ENCODE data around the gene KIAA0753. TPM values are rescaled to one million over a fixed set of nuclear protein-coding genes. Genes with fewer than 3 reads are reported as not detected.

KIAA0753 gene
- total and polyA plus RNA-seq, 4 donors, result 5.3 to 31.9 (median 12.8) TPM

DNA sequence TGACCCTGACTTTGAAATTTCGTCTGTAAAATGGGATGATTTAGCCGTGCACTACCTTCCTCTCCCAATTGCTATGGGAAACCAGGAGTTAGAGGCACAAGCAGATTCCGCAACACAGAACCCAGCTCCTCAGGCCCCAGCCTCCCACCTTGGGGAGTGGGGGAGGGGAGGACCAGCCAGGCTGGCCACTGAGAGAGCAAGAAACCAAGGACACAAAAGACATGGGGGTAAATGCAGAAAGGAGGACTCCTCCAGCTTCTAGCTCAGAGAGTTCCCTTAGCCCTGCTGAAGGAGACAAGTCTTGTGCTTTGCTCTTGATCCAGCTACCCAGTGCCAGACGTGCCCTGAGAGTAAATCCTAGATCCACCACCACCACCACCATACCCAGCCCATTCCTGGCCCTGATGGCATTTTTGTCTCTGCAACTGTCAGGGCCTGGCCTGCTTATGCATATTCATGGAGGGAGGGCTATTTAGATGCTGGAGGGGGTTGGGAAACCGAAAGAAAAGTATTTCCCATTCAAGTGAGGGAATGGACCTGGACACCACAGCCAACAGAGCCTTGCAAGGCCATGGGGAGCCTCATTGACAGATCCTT is 110.1 kb downstream of the KIAA0753 start:
- Histone ChIP-seq H3K27ac (ENCODE audit: low read depth in 1 of 2, low read length in 1 of 2) (no peak overlapping the region), H3K4me1 (ENCODE audit: control insufficient read depth in 5 of 5, insufficient read depth in 5 of 5, low read length in 5 of 5) (peaks cover 0 to 2% (median 0%) of the 10 kb centered on the region in 5 donors), H3K9me3 (ENCODE audit: control insufficient read depth in 4 of 4, insufficient read depth in 3 of 4, low read length in 3 of 4) (no peaks in the 10 kb centered on the region), H3K4me3 (no peak overlapping the region), H3K36me3 (ENCODE audit: control insufficient read depth in 4 of 4, insufficient read depth in 4 of 4, low read length in 4 of 4) (peaks cover 0 to 1% (median 0%) of the 10 kb centered on the region in 4 donors), H3K9ac (ENCODE audit: insufficient read depth in 1 of 2, low read length in 2 of 2) (no peak overlapping the region), H3K27me3 (ENCODE audit: control insufficient read depth in 3 of 3, insufficient read depth in 3 of 3, low read length in 2 of 3) (no peaks in the 10 kb centered on the region)
- WGBS, 2 donors, result 86 to 91% methylated on average over 5 of the region's 5 CpGs
- ATAC-seq (ENCODE audit: insufficient read depth, low FRiP score), result no peak
- DNase-seq, result no peak
- TF ChIP-seq, protein P1, sequence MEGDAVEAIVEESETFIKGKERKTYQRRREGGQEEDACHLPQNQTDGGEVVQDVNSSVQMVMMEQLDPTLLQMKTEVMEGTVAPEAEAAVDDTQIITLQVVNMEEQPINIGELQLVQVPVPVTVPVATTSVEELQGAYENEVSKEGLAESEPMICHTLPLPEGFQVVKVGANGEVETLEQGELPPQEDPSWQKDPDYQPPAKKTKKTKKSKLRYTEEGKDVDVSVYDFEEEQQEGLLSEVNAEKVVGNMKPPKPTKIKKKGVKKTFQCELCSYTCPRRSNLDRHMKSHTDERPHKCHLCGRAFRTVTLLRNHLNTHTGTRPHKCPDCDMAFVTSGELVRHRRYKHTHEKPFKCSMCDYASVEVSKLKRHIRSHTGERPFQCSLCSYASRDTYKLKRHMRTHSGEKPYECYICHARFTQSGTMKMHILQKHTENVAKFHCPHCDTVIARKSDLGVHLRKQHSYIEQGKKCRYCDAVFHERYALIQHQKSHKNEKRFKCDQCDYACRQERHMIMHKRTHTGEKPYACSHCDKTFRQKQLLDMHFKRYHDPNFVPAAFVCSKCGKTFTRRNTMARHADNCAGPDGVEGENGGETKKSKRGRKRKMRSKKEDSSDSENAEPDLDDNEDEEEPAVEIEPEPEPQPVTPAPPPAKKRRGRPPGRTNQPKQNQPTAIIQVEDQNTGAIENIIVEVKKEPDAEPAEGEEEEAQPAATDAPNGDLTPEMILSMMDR (IDR thresholded peaks at IDR 0.05; ENCODE audit: control extremely low read depth, extremely low read depth), result no peak

DNA sequence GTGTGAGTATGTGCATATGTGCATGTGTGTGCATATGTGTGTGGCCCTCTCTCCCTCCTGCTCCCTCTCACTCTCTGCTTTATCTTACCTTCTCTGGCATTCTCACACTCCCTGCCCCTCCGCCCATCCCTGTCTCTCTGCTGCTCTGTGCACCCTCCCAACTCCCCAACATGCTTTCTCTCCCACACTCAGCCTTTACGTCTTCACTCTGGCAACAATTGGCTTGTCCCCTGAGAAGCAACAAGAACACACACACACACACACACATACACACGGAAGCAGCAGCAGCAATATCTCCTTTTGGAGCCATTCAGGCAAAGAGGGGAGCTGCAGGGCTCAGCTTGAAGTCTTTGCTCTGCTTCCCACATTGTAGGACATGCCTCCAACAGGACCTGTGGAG is 112.0 kb downstream of the KIAA0753 start:
- no peaks in the 10 kb centered on the region for H3K4me1 ChIP-seq (ENCODE audit: control insufficient read depth in 5 of 5, insufficient read depth in 5 of 5, low read length in 5 of 5)
- ATAC-seq (ENCODE audit: insufficient read depth, low FRiP score) (no peak), DNase-seq (no peak)
- TF ChIP-seq, protein P1 (IDR thresholded peaks at IDR 0.05; ENCODE audit: control extremely low read depth, extremely low read depth), result no peak
- no peak overlapping the region for H3K27ac ChIP-seq (ENCODE audit: low read depth in 1 of 2, low read length in 1 of 2)
- no peaks in the 10 kb centered on the region for H3K27me3 ChIP-seq (ENCODE audit: control insufficient read depth in 3 of 3, insufficient read depth in 3 of 3, low read length in 2 of 3)
- H3K9me3 ChIP-seq (ENCODE audit: control insufficient read depth in 4 of 4, insufficient read depth in 3 of 4, low read length in 3 of 4), result no peaks in the 10 kb centered on the region
- peaks cover 0 to 1% (median 0%) of the 10 kb centered on the region in 4 donors for H3K36me3 ChIP-seq (ENCODE audit: control insufficient read depth in 4 of 4, insufficient read depth in 4 of 4, low read length in 4 of 4)
- 80 to 82% methylated on average over 3 of the region's 3 CpGs for WGBS, 2 donors
- H3K4me3 ChIP-seq, result no peak overlapping the region
- H3K9ac ChIP-seq (ENCODE audit: insufficient read depth in 1 of 2, low read length in 2 of 2), result no peak overlapping the region

Small RNAs within 50 kb of the gene (small RNA-seq; reads per million reads assigned to genes)
- not detected for gene MIR4520-1 (ENCODE audit: low replicate concordance)
- not detected for gene RNA5SP435 (ENCODE audit: low replicate concordance)

Other genes with a start within 250 kb of the KIAA0753 start
- not detected for gene AIPL1, start 205.6 kb downstream of the KIAA0753 start, total RNA-seq
- not detected for gene AIPL1, start 205.6 kb downstream of the KIAA0753 start, polyA plus RNA-seq
- gene PIMREG, start 196.3 kb downstream of the KIAA0753 start, total RNA-seq, result 1 to 10 TPM in 1 of 2 donors, under 1 TPM in 1; 0.58 to 3.0 TPM
- under 1 TPM; 0.35 to 0.84 TPM for gene PIMREG, start 196.3 kb downstream of the KIAA0753 start, polyA plus RNA-seq
- 10 to 100 TPM in 1 of 2 donors, 1 to 10 TPM in 1; 4.0 to 12.6 TPM for gene PITPNM3, start 84.2 kb downstream of the KIAA0753 start, total RNA-seq
- 1 to 10 TPM; 2.0 to 6.8 TPM for gene PITPNM3, start 84.2 kb downstream of the KIAA0753 start, polyA plus RNA-seq
- 10 to 100 TPM; 33.1 to 78.1 TPM for gene TXNDC17, start 349 bp upstream of the KIAA0753 start, total RNA-seq
- 100 to 1,000 TPM; 186 to 255 TPM for gene TXNDC17, start 349 bp upstream of the KIAA0753 start, polyA plus RNA-seq
- gene MED31, start 10.9 kb upstream of the KIAA0753 start, total RNA-seq, result 10 to 100 TPM; 16.6 to 18.1 TPM
- 10 to 100 TPM; 20.4 to 27.7 TPM for gene MED31, start 10.9 kb upstream of the KIAA0753 start, polyA plus RNA-seq
- gene C17orf100, start 11.1 kb upstream of the KIAA0753 start, total RNA-seq, result 1 to 10 TPM; 1.5 to 2.4 TPM
- 1 to 10 TPM; 1.6 to 3.6 TPM for gene C17orf100, start 11.1 kb upstream of the KIAA0753 start, polyA plus RNA-seq
- under 1 TPM in 1 of 2 donors, not detected in 1; 0.18 TPM for gene SLC13A5, start 72.7 kb upstream of the KIAA0753 start, total RNA-seq
- gene SLC13A5, start 72.7 kb upstream of the KIAA0753 start, polyA plus RNA-seq, result not detected
- 10 to 100 TPM; 30.3 to 38.3 TPM for gene XAF1, start 115.3 kb upstream of the KIAA0753 start, total RNA-seq
- gene XAF1, start 115.3 kb upstream of the KIAA0753 start, polyA plus RNA-seq, result 10 to 100 TPM; 25.3 to 33.2 TPM
- gene FBXO39, start 135.5 kb upstream of the KIAA0753 start, total RNA-seq, result not detected
- under 1 TPM in 1 of 2 donors, not detected in 1; 0.32 TPM for gene FBXO39, start 135.5 kb upstream of the KIAA0753 start, polyA plus RNA-seq
- 10 to 100 TPM; 18.5 to 24.8 TPM for gene TEKT1, start 191.0 kb upstream of the KIAA0753 start, total RNA-seq
- 10 to 100 TPM in 1 of 2 donors, 1 to 10 TPM in 1; 9.3 to 11.3 TPM for gene TEKT1, start 191.0 kb upstream of the KIAA0753 start, polyA plus RNA-seq